Hair follicular keratinocyte (primary cell): ENCODE data around the gene SLC17A1. TPM values are rescaled to one million over a fixed set of nuclear protein-coding genes. Genes with fewer than 3 reads are reported as not detected.

ENCODE experiments used
- total RNA-seq: library from RNA; depleted of rRNA; stranded (reverse); fragments of >200 nt; gene quantifications from 2 replicates; pipeline ENCODE4 v1.2.3, GENCODE V29; 2015

Gene SLC17A1, protein sequence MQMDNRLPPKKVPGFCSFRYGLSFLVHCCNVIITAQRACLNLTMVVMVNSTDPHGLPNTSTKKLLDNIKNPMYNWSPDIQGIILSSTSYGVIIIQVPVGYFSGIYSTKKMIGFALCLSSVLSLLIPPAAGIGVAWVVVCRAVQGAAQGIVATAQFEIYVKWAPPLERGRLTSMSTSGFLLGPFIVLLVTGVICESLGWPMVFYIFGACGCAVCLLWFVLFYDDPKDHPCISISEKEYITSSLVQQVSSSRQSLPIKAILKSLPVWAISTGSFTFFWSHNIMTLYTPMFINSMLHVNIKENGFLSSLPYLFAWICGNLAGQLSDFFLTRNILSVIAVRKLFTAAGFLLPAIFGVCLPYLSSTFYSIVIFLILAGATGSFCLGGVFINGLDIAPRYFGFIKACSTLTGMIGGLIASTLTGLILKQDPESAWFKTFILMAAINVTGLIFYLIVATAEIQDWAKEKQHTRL
- total RNA-seq: not detected in 2 replicates

DNA sequence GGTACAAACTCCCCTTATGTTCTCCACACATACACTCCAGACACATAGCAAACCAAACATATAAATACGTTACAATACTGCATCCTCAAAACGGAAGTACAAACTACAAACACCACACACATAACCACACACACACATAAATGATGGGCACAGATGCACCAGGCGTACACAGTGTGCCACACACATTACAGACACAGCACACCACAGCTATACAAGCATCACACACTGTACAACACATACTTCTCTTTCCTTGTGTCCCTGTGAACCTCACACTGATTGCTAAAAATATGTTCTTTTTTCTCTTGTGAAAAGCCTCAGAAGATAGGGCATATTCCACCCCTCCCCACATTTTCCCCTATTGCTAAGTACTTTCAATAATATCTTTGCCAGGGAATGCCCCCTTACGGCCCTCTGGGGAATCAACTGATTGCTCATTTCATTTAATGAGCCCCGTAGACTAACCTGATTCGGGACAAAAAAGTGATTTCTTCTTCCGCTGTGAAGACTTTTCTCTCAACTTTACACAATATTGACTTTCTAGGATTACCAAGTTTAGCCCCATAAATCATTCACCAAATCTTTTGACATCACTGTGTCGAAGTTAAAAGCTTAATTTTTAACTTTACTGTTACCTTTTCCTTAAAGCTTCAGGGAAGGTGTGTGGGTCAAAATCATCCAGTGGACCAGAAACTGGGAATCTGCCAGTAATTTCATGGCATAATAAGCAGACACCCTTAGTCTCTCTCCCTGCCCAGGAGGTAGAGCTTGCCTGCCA lies at the start of gene SLC17A1:
Gene SLC17A1, minus strand, starts transcription at position 521 of the 775 bp plus-strand sequence. CDS start 1,495 bp downstream, outside the sequence.

DNA sequence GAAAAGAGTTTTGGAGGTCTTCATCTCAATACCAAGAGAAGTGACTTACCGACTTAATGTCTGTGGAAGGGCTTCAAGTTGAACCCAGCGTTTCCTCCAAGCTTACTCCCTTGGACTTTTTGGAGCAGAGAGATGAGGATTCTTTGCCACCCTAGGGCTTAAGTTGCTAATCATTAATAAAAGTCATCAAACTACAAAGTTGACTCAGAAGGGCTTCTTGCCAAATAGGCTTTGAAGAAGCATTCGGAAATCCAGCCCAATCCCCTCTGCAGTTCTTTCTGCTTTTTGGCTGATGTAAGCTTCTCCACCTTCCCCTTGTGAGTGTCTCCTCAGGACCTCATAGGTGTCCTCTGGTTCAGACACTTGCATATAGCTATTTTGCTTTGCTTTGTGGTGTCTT lies 42.3 kb upstream of the SLC17A1 start, which contains the start of gene SLC17A3:
Gene SLC17A3, minus strand, starts transcription at position 126 of the 400 bp plus-strand sequence. CDS start 5,856 bp downstream, outside the sequence.

DNA sequence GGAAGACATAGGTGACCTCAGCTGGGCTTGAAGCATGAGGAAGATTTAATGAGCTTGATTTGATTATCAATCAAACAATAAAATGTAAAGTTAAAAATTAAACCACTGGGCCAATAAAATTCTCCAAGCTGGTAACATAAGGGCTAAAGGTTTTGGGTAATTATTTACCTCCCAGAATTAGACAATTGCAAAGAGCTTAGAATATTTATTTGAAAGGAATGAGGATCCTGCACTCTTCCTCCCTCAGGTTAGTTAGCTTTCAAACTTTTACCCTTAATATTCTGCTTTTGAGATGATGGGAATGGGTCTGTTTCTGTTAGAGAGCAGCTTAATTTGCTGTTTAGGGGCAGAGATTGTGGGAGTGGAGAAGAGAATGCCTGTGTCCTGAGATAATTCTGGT lies 77.3 kb downstream of the SLC17A1 start, which contains the start of gene SLC17A4:
Gene SLC17A4, plus strand, starts transcription at position 208 of the 400 bp plus-strand sequence. CDS start 7,221 bp downstream, outside the sequence.

Other genes starting within 250 kb of the SLC17A1 start
- not detected in 2 replicates for gene SCGN, start 179.8 kb downstream of the SLC17A1 start, total RNA-seq
- gene SLC17A4, start 77.3 kb downstream of the SLC17A1 start, total RNA-seq: not detected in 2 replicates
- not detected in 2 replicates for gene SLC17A3, start 42.2 kb upstream of the SLC17A1 start, total RNA-seq
- gene SLC17A2, start 98.6 kb upstream of the SLC17A1 start, total RNA-seq: not detected in 2 replicates
- gene TRIM38, start 130.8 kb upstream of the SLC17A1 start, total RNA-seq: 2.5 and 3.0 TPM in 2 replicates